Islet of Langerhans (tissue), 1 donor: ENCODE measurements around the gene SERPIND1.
A peak's percentile ranks its signal among the peaks of the same experiment; 100 is the strongest.

Source experiments
- FAIRE-seq: peaks from one replicate; lab custom pipeline; 2011; peaks lifted over from hg19 to GRCh38; lab: Jason Lieb, UNC

The SERPIND1 gene

GRCh38 chr22:20776624-20777405, 2.9 kb downstream of the SERPIND1 start:
- peak; percentile 49 for FAIRE-seq

- peak; percentile 99 for FAIRE-seq
Observed at GRCh38 chr22:20777420-20778177, 3.7 kb downstream of the SERPIND1 start.

DNA sequence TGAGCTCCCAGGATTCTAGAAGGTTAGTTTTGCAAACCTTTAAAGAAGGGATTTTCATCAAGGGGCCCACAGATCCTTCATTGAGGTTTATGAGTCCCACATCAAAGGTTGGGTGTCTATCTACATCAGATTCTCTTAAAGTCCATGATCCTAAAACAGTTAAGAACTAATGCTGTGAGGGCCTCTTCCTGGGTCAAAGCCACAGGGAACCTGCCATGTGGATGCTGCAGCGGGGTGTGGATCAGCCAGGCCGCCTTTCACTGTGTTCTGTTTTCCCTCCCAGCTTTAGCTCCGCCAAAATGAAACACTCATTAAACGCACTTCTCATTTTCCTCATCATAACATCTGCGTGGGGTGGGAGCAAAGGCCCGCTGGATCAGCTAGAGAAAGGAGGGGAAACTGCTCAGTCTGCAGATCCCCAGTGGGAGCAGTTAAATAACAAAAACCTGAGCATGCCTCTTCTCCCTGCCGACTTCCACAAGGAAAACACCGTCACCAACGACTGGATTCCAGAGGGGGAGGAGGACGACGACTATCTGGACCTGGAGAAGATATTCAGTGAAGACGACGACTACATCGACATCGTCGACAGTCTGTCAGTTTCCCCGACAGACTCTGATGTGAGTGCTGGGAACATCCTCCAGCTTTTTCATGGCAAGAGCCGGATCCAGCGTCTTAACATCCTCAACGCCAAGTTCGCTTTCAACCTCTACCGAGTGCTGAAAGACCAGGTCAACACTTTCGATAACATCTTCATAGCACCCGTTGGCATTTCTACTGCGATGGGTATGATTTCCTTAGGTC, 5.3 kb downstream of the SERPIND1 start:
- FAIRE-seq: no peak

GRCh38 chr22:20779818-20780158, 5.9 kb downstream of the SERPIND1 start:
- FAIRE-seq: no peak

GRCh38 chr22:20781272-20781990, 7.5 kb downstream of the SERPIND1 start:
- no peak for FAIRE-seq

DNA sequence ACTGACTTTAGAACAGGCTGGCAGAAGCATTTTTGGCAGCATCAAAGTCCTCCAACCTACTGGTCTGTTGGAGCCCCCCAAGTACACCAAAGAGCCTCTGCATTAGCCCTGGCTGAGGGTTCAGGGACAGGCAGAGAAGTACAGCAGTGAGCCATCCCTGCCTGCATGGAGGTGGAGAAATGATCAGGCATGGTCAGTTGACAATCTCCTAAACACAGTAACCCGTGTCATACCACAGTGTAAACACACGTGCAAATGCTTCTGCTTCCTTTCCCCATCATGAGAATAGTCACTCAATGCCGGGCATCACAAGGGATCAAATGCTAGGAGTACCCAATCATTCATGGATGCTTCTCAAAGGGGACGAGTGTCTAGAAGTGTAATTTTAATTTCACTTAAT, 8.2 kb downstream of the SERPIND1 start:
- no peak for FAIRE-seq

GRCh38 chr22:20782596-20783299, 8.8 kb downstream of the SERPIND1 start:
- FAIRE-seq: no peak

- FAIRE-seq: no peak
Observed at GRCh38 chr22:20783300-20783673, 9.4 kb downstream of the SERPIND1 start.

- FAIRE-seq: no peak
Observed at GRCh38 chr22:20783844-20784723, 10.2 kb downstream of the SERPIND1 start.

- no peak for FAIRE-seq
Observed at GRCh38 chr22:20785415-20785814, 11.5 kb downstream of the SERPIND1 start.

GRCh38 chr22:20786048-20786447, 12.1 kb downstream of the SERPIND1 start:
- no peak for FAIRE-seq

GRCh38 chr22:20786536-20786979, 12.6 kb downstream of the SERPIND1 start:
- FAIRE-seq: no peak

DNA sequence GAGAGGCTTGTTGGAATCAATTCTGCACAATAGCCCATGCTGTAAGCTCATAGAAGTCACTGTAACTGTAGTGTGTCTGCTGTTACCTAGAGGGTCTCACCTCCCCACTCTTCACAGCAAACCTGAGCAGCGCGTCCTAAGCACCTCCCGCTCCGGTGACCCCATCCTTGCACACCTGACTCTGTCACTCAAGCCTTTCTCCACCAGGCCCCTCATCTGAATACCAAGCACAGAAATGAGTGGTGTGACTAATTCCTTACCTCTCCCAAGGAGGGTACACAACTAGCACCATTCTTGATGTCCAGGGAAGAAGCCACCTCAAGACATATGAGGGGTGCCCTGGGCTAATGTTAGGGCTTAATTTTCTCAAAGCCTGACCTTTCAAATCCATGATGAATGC, 13.3 kb downstream of the SERPIND1 start:
- no peak for FAIRE-seq

- FAIRE-seq: no peak
Observed at GRCh38 chr22:20787746-20788626, 14.1 kb downstream of the SERPIND1 start.

DNA sequence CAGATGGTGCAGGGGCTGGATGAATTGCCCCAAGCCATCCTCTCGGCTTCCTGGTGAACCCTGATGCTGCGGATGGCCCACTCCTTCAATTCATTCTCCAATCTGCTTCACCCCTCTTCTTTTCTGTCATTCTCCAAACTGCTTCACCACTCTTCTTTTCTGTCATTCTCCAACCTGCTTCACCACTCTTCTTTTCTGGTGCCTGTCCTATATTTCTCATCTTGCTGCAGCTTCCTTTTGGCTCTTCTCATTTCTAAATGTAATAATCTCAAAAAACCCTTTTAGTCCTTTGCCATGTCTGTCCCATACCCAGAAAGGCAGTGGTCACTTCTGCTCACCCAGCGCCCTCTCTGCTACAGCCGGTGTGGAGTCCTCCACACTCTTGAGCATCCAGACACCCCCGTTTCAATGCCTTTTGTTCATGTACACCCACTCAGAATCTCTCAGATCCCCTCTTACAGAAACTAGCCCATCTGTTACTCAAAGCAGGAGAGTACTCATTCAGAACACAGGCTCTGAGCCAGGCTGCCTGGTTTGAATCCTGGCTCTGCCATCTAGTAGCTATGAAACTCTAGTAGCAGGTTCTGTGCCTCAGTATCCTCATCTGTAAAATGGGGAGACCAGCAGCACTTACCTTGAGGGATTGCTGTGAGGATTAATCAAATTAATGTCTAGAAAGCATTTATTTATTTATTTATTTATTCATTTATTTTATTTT, 14.9 kb downstream of the SERPIND1 start:
- no peak for FAIRE-seq

DNA sequence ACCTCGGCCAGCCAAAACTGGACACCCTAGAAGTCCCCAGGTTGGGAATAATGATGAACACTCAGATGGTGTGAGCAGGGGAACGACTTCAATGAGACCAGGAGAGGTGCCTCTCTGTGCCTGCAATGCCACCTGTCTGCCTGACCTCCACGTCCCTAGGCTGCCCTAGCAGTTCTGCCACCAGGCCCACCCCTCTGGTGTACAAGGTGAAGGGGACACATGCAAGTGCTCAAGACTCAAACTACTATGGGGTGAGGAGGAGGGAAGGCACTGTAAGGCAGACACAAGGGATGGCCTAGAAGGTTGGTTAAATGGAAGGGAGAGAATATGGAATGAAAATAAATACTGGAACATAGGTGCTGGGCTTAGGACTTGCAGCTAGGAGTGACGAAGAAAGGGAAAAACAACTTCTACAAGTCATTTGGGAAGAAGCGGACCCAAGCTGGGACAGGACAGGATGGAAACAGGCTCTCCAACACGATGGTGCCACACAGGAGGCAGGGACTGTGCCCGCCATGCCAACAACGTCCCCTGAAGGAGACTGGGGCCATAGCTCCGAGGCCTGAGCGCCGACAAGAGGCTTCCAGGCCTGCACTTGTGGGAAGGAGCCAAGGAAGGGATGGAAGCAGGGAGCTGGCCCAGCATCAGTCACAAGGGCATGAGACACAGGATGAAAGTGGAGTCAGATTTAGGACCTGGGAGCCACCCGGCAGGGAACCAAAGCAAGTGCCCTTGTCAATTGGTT, 18.5 kb downstream of the SERPIND1 start:
- FAIRE-seq: no peak

GRCh38 chr22:20792966-20793728, 19.2 kb downstream of the SERPIND1 start:
- FAIRE-seq: peak; percentile 17
